C4-2B (cell line): ENCODE measurements around the gene CENPP.

Source experiments
- ZFX ChIP-seq: fragments of 450-650 bp; IDR thresholded peaks from 2 replicates; pipeline ENCODE4 v1.6.1; 2017
- TF ChIP-seq, protein P1 (sequence below): fragments of 450-650 bp; conservative IDR thresholded peaks from 2 replicates; pipeline ENCODE4 v1.5.1; 2017; ENCODE audit warnings: mild to moderate bottlenecking

DNA sequence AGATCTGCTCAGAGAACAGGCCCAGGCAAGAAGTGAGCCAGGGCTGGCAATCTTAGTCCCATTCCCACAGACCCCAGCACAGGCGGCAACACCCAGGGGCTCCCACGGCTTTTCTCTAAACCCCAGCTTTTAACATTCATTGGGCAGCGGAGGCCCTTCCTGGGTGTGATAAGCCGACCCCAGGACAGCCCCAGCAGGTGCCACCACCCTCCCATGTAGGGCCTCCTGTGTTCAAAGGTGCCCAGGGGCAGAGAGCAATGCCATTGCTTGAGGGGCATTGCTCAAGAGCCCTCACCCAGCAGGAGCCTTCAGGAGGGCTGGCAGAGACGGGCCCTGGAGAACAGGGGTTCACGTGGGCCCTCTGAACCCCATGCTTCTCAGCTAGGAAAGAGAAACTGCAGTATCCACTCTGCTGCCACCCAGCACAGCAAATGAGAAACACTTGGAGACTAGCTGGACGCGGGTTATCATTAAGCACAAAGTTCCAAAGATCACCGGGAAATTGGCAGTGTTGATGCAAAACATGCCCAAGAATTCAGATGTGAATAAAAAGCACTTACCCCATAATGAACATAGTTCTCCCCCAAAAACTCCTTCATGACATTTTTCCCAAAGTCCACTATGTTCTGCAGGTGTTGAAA lies 330.3 kb downstream of the CENPP start:
- TF ChIP-seq, protein P1, sequence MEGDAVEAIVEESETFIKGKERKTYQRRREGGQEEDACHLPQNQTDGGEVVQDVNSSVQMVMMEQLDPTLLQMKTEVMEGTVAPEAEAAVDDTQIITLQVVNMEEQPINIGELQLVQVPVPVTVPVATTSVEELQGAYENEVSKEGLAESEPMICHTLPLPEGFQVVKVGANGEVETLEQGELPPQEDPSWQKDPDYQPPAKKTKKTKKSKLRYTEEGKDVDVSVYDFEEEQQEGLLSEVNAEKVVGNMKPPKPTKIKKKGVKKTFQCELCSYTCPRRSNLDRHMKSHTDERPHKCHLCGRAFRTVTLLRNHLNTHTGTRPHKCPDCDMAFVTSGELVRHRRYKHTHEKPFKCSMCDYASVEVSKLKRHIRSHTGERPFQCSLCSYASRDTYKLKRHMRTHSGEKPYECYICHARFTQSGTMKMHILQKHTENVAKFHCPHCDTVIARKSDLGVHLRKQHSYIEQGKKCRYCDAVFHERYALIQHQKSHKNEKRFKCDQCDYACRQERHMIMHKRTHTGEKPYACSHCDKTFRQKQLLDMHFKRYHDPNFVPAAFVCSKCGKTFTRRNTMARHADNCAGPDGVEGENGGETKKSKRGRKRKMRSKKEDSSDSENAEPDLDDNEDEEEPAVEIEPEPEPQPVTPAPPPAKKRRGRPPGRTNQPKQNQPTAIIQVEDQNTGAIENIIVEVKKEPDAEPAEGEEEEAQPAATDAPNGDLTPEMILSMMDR: no peak
- no peak for TF ChIP-seq ZFX
